Measurements from ENCODE around the gene ING3. TPM values are rescaled to one million over a fixed set of nuclear protein-coding genes. Genes with fewer than 3 reads are reported as not detected.

Gene ING3
- total RNA-seq, 3 donors from 2014 or later = 18.2 to 21.7 (median 20.7) TPM

DNA sequence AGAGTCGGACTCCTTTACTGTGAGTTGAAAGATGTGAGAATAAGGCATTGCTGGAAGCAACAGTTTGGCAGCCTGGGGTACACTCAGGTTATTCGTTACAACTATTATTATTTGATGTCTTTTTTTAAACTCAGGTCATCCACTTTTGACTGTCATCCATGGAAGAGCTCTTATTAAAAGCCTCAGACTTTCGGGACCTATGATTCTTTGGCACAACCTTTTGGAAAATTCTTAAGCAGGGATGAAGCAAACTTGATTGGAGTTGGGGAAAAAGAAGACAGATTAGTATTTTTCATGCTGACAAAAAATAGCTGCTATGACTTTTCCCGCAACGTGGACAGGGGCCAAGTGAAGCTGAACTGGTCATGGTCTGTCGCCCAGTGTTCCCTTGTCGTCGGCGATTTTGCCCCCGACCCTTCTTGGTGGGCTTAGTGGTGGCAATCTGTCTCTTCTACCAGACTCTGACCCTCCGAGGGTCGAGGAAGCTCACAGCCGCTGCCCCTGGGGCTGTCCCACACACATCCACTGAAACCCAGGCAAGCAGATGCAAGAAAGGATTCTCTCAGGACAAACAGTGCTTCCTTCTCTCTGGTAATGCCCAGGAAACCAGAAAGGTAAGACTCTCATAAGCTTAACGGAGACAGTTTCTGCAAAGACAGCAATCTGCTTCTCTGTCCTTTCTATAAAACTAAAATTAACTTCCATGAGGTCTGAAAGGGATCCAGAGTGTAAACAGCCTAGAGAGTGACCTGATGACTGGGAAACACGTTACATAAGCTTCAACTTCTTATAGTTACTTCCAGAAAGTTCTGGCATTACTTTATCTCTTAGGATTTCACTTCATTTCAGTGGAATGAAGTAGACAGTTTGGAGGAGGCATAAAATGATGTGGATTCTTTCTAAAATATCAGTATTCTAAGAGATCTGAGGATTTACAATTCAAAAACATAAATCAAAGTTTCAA lies 39.0 kb downstream of the ING3 start:
- ATAC-seq (no peak), DNase-seq (peak in 1 of 3 donors; percentile 27)
- TF ChIP-seq, protein P1, sequence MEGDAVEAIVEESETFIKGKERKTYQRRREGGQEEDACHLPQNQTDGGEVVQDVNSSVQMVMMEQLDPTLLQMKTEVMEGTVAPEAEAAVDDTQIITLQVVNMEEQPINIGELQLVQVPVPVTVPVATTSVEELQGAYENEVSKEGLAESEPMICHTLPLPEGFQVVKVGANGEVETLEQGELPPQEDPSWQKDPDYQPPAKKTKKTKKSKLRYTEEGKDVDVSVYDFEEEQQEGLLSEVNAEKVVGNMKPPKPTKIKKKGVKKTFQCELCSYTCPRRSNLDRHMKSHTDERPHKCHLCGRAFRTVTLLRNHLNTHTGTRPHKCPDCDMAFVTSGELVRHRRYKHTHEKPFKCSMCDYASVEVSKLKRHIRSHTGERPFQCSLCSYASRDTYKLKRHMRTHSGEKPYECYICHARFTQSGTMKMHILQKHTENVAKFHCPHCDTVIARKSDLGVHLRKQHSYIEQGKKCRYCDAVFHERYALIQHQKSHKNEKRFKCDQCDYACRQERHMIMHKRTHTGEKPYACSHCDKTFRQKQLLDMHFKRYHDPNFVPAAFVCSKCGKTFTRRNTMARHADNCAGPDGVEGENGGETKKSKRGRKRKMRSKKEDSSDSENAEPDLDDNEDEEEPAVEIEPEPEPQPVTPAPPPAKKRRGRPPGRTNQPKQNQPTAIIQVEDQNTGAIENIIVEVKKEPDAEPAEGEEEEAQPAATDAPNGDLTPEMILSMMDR (IDR thresholded peaks at IDR 0.05) = no peak
- H3K36me3 ChIP-seq (ENCODE audit: low read depth) = no peaks in the 10 kb centered on the region
- intact Hi-C loops (cut with DNase I, micrococcal nuclease) = loop anchor here (5.0 kb wide), 2 partner anchors 88 to 118 kb away; no protein-coding TSS in a partner anchor
- H3K4me3 ChIP-seq = no peak overlapping the region
- no peaks in the 10 kb centered on the region for H3K9me3 ChIP-seq
- H3K4me1 ChIP-seq (ENCODE audit: low read depth) = peaks cover 10% of the 10 kb centered on the region

DNA sequence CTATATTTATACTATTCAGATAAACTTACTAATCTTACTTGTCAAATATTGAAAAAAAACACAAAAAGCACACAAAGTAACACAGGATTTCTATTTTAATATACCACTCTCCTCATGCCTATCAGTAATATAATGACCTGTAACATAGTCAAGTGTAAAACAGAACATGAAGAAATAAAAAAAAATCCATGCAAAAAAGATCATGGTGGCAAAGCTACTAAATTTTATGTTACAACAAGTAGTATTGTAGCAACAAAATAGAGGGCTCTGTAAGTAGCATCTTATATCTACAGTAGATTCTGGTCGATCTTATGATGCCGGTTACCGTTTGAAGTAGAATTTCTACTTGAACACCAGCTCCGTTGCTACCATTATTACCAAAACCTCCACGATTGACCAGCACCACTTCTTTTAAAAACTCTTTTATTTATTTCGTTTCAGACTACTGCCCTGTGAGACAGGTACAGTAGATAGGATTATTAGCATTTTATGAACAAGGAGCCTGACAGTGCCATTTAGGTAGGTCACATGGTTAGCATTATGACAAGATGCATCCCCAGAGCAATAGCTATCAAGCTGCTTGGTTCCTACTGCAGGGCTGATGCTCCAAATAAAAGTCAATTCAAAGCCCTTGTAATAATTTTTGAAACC lies 40.0 kb downstream of the ING3 start:
- Histone ChIP-seq H3K4me1 (ENCODE audit: low read depth) (peaks cover 10% of the 10 kb centered on the region), H3K9me3 (no peaks in the 10 kb centered on the region), H3K4me3 (no peak overlapping the region), H3K36me3 (ENCODE audit: low read depth) (no peaks in the 10 kb centered on the region)
- TF ChIP-seq, protein P1 (IDR thresholded peaks at IDR 0.05) = no peak
- intact Hi-C loops (cut with DNase I, micrococcal nuclease) = no loop called here
- ATAC-seq (no peak), DNase-seq (no peak)

DNA sequence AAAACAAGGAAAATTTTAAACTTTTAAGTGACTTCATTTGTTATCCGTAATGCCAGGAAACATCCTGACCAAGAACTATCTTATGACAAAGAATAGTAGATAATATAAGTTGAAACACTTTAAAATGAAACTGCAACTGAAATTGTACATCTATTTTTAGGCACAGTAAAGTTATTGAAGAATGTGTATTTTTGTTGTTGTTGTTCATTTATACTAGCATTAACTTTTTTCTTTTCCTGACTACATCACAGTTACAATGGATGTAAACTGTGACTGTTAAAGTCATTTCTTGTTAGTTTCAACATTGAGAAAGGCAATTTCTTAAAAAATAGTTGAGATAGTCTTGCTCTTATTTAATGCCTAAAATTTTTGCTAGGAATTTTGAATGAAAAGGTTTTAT lies 40.6 kb downstream of the ING3 start:
- DNase-seq = no peak
- intact Hi-C loops (cut with DNase I, micrococcal nuclease) = no loop called here

DNA sequence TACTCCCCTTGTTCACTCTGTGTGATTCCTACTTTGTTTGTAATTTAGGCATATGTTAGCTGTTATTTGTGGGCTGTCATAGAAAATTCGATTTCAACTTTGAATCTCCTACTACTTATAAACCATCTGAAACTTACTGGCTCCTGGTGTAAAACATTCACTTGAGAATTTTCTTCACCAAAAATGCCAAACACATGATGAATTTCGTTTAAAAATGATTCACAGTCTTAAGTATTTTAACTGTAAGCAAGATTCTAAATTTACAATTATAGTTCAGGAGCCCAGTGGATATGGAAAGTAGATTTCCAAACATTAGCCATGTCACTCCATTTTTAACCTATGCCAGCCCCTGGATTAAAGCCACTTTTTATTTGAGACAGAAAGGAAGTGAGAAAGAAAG lies 41.0 kb downstream of the ING3 start:
- Histone ChIP-seq H3K4me1 (ENCODE audit: low read depth) (peaks cover 10% of the 10 kb centered on the region), H3K9me3 (no peaks in the 10 kb centered on the region), H3K36me3 (ENCODE audit: low read depth) (no peaks in the 10 kb centered on the region), H3K4me3 (no peak overlapping the region)
- DNase-seq = no peak
- TF ChIP-seq, protein P1 (IDR thresholded peaks at IDR 0.05) = no peak
- no peak for ATAC-seq
- intact Hi-C loops (cut with DNase I, micrococcal nuclease) = no loop called here

More for the DNA sequence above, 40.6 kb downstream of the ING3 start:
- Histone ChIP-seq H3K36me3 (ENCODE audit: low read depth) (no peaks in the 10 kb centered on the region), H3K9me3 (no peaks in the 10 kb centered on the region), H3K4me1 (ENCODE audit: low read depth) (peaks cover 10% of the 10 kb centered on the region), H3K4me3 (no peak overlapping the region)
- TF ChIP-seq, protein P1 (IDR thresholded peaks at IDR 0.05) = no peak
- no peak for ATAC-seq

DNA sequence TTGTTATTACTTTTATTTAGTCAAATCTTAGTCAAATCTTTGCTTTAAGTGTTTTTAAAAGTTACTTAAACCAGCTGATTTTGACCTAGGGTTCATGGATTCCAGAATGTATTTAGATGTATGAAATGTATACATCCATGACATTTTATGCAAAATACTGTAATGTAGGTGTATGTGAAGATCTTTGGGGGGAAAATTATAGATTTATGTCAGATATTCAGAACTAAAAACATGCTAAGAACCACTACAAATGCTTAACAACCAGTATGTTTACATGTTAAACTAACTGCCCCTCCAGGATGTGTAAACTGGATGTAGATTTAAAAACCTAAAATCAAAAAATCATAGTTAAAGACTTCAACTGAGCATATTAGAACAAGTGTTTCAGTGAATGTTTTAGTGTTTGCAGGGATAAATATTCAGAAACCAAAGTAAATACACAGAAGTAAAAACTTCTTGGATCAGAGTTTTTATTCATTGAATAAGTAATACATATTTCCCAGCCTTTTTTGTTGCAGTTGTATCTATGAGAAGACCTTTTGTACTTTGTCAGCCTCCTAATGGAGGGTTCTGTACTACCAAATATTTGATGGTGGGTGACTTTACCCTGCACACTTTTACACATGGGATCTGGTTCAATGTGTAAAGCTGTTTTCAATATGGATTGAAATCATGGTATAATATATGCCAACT lies 41.8 kb downstream of the ING3 start:
- intact Hi-C loops (cut with DNase I, micrococcal nuclease) = no loop called here
- TF ChIP-seq, protein P1 (IDR thresholded peaks at IDR 0.05) = no peak
- no peaks in the 10 kb centered on the region for H3K9me3 ChIP-seq
- H3K4me1 ChIP-seq (ENCODE audit: low read depth) = peaks cover 10% of the 10 kb centered on the region
- ATAC-seq (no peak), DNase-seq (no peak)
- H3K36me3 ChIP-seq (ENCODE audit: low read depth) = no peaks in the 10 kb centered on the region
- no peak overlapping the region for H3K4me3 ChIP-seq
